KMS-11 (cell line): ENCODE results near the gene PIK3R1.

Experiments
- H2AFZ ChIP-seq: fragments of 200-600 bp; sonication (generic); 2 replicates; pipeline ENCODE4 v1.6.1; 2016; ENCODE audit warnings: antibody characterized with exemption, mixed run types, low read depth
- H3K27ac ChIP-seq: fragments of 200-600 bp; sonication (generic); 2 replicates; pipeline ENCODE4 v1.6.1; 2016; ENCODE audit warnings: mild to moderate bottlenecking, mixed run types
- H3K27me3 ChIP-seq: fragments of 200-600 bp; sonication (generic); 2 replicates; pipeline ENCODE4 v1.6.1; 2017; ENCODE audit warnings: mild to moderate bottlenecking, low read depth, mixed run types, moderate library complexity; ENCODE audit not compliant: insufficient read depth
- H3K36me3 ChIP-seq: fragments of 200-600 bp; sonication (generic); 2 replicates; pipeline ENCODE4 v1.6.1; 2017; ENCODE audit warnings: mild to moderate bottlenecking, mixed run types; ENCODE audit not compliant: insufficient read depth
- H3K4me1 ChIP-seq: fragments of 200-600 bp; sonication (generic); 2 replicates; pipeline ENCODE4 v1.6.1; 2016; ENCODE audit warnings: mild to moderate bottlenecking, low read depth, mixed run types; ENCODE audit not compliant: poor library complexity, severe bottlenecking
- H3K4me2 ChIP-seq: fragments of 200-600 bp; sonication (generic); 2 replicates; pipeline ENCODE4 v1.7.0; 2016; ENCODE audit warnings: mild to moderate bottlenecking, mixed run types
- H3K4me3 ChIP-seq: fragments of 200-600 bp; sonication (generic); IDR thresholded peaks from 2 replicates; pipeline ENCODE4 v1.6.1; 2017; ENCODE audit warnings: low read depth, low read length, mixed read lengths; ENCODE audit not compliant: insufficient read depth
- H3K79me2 ChIP-seq: fragments of 200-600 bp; sonication (generic); 2 replicates; pipeline ENCODE4 v1.6.1; 2016; ENCODE audit warnings: low read depth, mixed run types; ENCODE audit not compliant: insufficient read depth
- H3K9ac ChIP-seq: fragments of 200-600 bp; sonication (generic); 2 replicates; pipeline ENCODE4 v1.6.1; 2016; ENCODE audit warnings: mild to moderate bottlenecking, mixed run types
- H4K20me1 ChIP-seq: fragments of 200-600 bp; sonication (generic); 2 replicates; pipeline ENCODE4 v1.6.1; 2016; ENCODE audit warnings: mild to moderate bottlenecking, mixed run types; ENCODE audit not compliant: insufficient read depth
- TF ChIP-seq, protein P1 (sequence below): fragments of 200-600 bp; sonication (generic); conservative IDR thresholded peaks from 2 replicates; pipeline ENCODE4 v1.6.1; 2017; ENCODE audit warnings: low read depth, mild to moderate bottlenecking, antibody characterized with exemption, low read length, moderate library complexity, mixed read lengths

The PIK3R1 gene

DNA sequence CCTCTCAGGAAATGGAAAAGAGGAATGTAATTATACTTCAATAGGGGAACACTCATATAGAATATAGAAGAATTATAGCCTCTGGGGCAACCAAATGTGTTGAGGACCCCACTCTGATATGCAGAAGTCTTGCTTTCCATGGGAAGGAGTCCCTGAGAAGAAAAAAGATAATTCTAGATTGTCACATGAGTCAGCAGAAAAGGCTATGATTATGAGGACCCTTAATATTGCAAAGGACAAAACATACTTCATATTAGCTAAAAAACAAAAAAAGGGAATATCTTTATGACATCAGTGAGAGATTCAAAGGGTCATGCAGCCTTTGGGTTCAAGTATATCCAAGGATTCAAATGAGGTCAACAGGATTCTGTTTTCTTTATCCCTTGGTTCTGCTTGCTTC, 119.5 kb downstream of the PIK3R1 start:
- Histone ChIP-seq H3K9ac (no peak overlapping the region), H3K79me2 (no peaks in the 10 kb centered on the region), H3K36me3 (no peaks in the 10 kb centered on the region), H3K4me1 (no peaks in the 10 kb centered on the region), H3K4me2 (no peak overlapping the region), H4K20me1 (no peaks in the 10 kb centered on the region), H3K27me3 (no peaks in the 10 kb centered on the region), H2AFZ (no peak overlapping the region), H3K27ac (no peak overlapping the region), H3K4me3 (no peak overlapping the region)
- TF ChIP-seq, protein P1, sequence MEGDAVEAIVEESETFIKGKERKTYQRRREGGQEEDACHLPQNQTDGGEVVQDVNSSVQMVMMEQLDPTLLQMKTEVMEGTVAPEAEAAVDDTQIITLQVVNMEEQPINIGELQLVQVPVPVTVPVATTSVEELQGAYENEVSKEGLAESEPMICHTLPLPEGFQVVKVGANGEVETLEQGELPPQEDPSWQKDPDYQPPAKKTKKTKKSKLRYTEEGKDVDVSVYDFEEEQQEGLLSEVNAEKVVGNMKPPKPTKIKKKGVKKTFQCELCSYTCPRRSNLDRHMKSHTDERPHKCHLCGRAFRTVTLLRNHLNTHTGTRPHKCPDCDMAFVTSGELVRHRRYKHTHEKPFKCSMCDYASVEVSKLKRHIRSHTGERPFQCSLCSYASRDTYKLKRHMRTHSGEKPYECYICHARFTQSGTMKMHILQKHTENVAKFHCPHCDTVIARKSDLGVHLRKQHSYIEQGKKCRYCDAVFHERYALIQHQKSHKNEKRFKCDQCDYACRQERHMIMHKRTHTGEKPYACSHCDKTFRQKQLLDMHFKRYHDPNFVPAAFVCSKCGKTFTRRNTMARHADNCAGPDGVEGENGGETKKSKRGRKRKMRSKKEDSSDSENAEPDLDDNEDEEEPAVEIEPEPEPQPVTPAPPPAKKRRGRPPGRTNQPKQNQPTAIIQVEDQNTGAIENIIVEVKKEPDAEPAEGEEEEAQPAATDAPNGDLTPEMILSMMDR, result no peak

DNA sequence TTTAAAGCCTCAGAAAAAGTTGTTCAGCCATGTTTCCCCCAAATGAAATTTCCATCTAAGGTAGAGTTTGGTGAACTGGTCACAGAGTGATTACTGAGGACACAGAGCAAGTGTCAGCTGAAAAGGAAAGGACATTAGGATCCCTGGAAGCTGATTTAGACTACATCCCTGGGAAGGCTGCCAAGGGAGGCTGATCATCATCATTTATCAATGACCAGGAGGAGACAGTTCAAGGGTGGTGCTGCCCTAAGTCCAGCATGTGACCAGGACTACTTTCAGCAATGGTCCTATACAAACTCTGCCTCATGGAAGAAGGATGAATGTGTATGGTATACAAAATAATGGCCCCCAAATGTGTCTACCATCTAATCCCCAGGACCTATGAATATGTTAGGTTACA, 120.6 kb downstream of the PIK3R1 start:
- TF ChIP-seq, protein P1, result no peak
- no peak overlapping the region for H3K9ac ChIP-seq
- H3K36me3 ChIP-seq, result no peaks in the 10 kb centered on the region
- H2AFZ ChIP-seq, result no peak overlapping the region
- H3K27ac ChIP-seq, result no peak overlapping the region
- no peak overlapping the region for H3K4me3 ChIP-seq
- H3K27me3 ChIP-seq, result no peaks in the 10 kb centered on the region
- no peaks in the 10 kb centered on the region for H3K79me2 ChIP-seq
- H3K4me1 ChIP-seq, result no peaks in the 10 kb centered on the region
- no peak overlapping the region for H3K4me2 ChIP-seq
- no peaks in the 10 kb centered on the region for H4K20me1 ChIP-seq

DNA sequence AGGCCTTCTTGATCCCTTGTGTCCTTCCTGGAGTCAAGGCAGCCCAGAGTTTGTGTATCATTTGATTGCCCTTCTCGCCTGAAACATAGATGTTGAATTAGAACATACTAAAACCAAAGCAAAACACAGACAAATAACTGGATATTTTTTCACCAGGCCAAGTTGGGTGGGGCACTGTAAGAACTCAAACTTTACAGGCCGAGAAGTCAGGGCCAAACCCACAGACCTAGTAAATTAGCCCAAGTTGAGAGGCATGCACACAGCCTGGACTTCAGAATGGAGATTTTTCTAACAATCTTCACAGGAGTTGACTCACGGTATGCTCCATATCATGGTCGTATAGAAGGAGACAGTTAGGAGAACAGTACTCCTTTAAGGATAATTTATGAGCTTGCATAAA, 121.7 kb downstream of the PIK3R1 start:
- H4K20me1 ChIP-seq, result no peaks in the 10 kb centered on the region
- H3K36me3 ChIP-seq, result no peaks in the 10 kb centered on the region
- H3K27me3 ChIP-seq, result no peaks in the 10 kb centered on the region
- no peaks in the 10 kb centered on the region for H3K4me1 ChIP-seq
- no peak overlapping the region for H3K27ac ChIP-seq
- no peak overlapping the region for H3K4me3 ChIP-seq
- H3K9ac ChIP-seq, result no peak overlapping the region
- no peak overlapping the region for H3K4me2 ChIP-seq
- H3K79me2 ChIP-seq, result no peaks in the 10 kb centered on the region
- no peak overlapping the region for H2AFZ ChIP-seq
- TF ChIP-seq, protein P1, result no peak

DNA sequence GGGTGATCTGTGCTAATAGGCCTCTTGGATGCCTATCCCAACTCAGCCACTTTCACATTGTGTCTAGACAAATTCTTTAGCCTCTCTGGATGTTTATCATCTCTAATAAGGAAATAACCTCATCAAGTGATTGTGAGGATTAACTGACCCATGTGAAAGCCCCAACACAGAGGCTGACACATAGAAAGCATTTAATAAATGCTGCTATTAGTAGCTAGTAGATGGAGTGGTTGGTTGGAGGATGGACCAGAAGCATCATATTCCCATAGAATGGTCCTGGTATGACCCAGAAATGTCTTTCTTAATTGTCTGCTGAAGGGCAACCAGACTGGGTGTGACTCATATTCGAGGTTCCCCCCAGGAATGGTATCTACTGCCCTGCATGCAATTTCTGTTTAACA, 124.4 kb downstream of the PIK3R1 start:
- Histone ChIP-seq H3K4me3 (no peak overlapping the region), H4K20me1 (no peaks in the 10 kb centered on the region), H3K79me2 (no peaks in the 10 kb centered on the region), H3K4me1 (peaks cover 17% of the 10 kb centered on the region), H3K36me3 (no peaks in the 10 kb centered on the region), H3K4me2 (no peak overlapping the region), H3K27ac (no peak overlapping the region), H2AFZ (no peak overlapping the region), H3K9ac (no peak overlapping the region), H3K27me3 (no peaks in the 10 kb centered on the region)
- TF ChIP-seq, protein P1, result no peak
